ENCODE data around the gene STK40.

The STK40 gene

GRCh38 chr1:36320291-36320761 lies 65.4 kb downstream of the STK40 start:
- H3K4me1 ChIP-seq (ENCODE audit: control extremely low read depth in 1 of 4, control insufficient read depth in 4 of 4, insufficient read depth in 4 of 4, low read length in 3 of 4) = peaks cover 4 to 43% (median 40%) of the 10 kb centered on the region in 4 experiments
- CTCF ChIA-PET = interaction anchor here (1.0 kb wide), 1 partner anchor 31 kb away, joined by 3 read pairs; no protein-coding TSS in a partner anchor
- H3K9me3 ChIP-seq (ENCODE audit: control extremely low read depth in 1 of 5, control insufficient read depth in 4 of 5, insufficient read depth in 2 of 5, low read depth in 1 of 5, low read length in 4 of 5) = no peaks in the 10 kb centered on the region
- DNase-seq = peak; percentile 55 to 90 (median 86)
- no peaks in the 10 kb centered on the region for H3K27me3 ChIP-seq (replicated peaks in 2 of 5; ENCODE audit: control insufficient read depth in 4 of 5, insufficient read depth in 5 of 5, low read length in 4 of 5)
- WGBS (ENCODE audit: insufficient coverage) = 4% methylated on average over 3 of the region's 16 CpGs
- POLR2A ChIA-PET = interaction anchor here (1.1 to 1.2 kb wide), 2 partner anchors 14 to 30 kb away, joined by 3 to 4 read pairs; partner anchors contain the start of gene SH3D21
- H3K36me3 ChIP-seq (ENCODE audit: control insufficient read depth in 4 of 4, insufficient read depth in 4 of 4, low read length in 3 of 4) = peaks cover 0 to 16% (median 1%) of the 10 kb centered on the region in 4 experiments
- H3K4me3 ChIP-seq (ENCODE audit: control insufficient read depth in 1 of 7, extremely low read depth in 1 of 7, insufficient read depth in 4 of 7, low read depth in 2 of 7, low read length in 6 of 7) = peak overlapping the region in 6 of 7 experiments; percentile 35 to 86 (median 70)
- H3K27ac ChIP-seq (ENCODE audit: insufficient read depth in 1 of 2, low read depth in 1 of 2, low read length in 2 of 2, poor library complexity in 1 of 2, severe bottlenecking in 2 of 2) = peak overlapping the region in 1 of 2 experiments; percentile 43

GRCh38 chr1:36309397-36309796 lies 76.3 kb downstream of the STK40 start:
- ChIA-PET POLR2A (no interaction called here), CTCF (interaction anchor here (0.8 to 3.5 kb wide), 3 partner anchors 9 to 59 kb away, joined by 3 to 10 read pairs (median 9); no protein-coding TSS in a partner anchor)
- Histone ChIP-seq H3K9me3 (ENCODE audit: control extremely low read depth in 1 of 5, control insufficient read depth in 4 of 5, insufficient read depth in 2 of 5, low read depth in 1 of 5, low read length in 4 of 5) (no peaks in the 10 kb centered on the region), H3K4me3 (ENCODE audit: control insufficient read depth in 1 of 7, extremely low read depth in 1 of 7, insufficient read depth in 4 of 7, low read depth in 2 of 7, low read length in 6 of 7) (no peak overlapping the region), H3K36me3 (ENCODE audit: control insufficient read depth in 4 of 4, insufficient read depth in 4 of 4, low read length in 3 of 4) (peaks cover 0 to 8% (median 0%) of the 10 kb centered on the region in 4 experiments), H3K27ac (ENCODE audit: insufficient read depth in 1 of 2, low read depth in 1 of 2, low read length in 2 of 2, poor library complexity in 1 of 2, severe bottlenecking in 2 of 2) (no peak overlapping the region), H3K4me1 (ENCODE audit: control extremely low read depth in 1 of 4, control insufficient read depth in 4 of 4, insufficient read depth in 4 of 4, low read length in 3 of 4) (peaks cover 0 to 36% (median 29%) of the 10 kb centered on the region in 4 experiments), H3K27me3 (replicated peaks in 2 of 5; ENCODE audit: control insufficient read depth in 4 of 5, insufficient read depth in 5 of 5, low read length in 4 of 5) (no peaks in the 10 kb centered on the region)
- 96% methylated on average over 3 of the region's 7 CpGs for WGBS (ENCODE audit: insufficient coverage)
- DNase-seq = no peak

GRCh38 chr1:36307601-36308330 lies 78.0 kb downstream of the STK40 start:
- CTCF ChIA-PET = interaction anchor here (1.0 to 3.5 kb wide), 5 partner anchors 7 to 60 kb away, joined by 3 to 10 read pairs (median 5); no protein-coding TSS in a partner anchor
- POLR2A ChIA-PET = interaction anchor here (1.5 kb wide), 2 partner anchors 12 to 159 kb away, joined by 3 to 4 read pairs; partner anchors contain the start of gene TRAPPC3
- no peak for DNase-seq
- Histone ChIP-seq H3K4me1 (ENCODE audit: control extremely low read depth in 1 of 4, control insufficient read depth in 4 of 4, insufficient read depth in 4 of 4, low read length in 3 of 4) (peaks cover 0 to 50% (median 37%) of the 10 kb centered on the region in 4 experiments), H3K36me3 (ENCODE audit: control insufficient read depth in 4 of 4, insufficient read depth in 4 of 4, low read length in 3 of 4) (peaks cover 0 to 21% (median 7%) of the 10 kb centered on the region in 4 experiments), H3K9me3 (ENCODE audit: control extremely low read depth in 1 of 5, control insufficient read depth in 4 of 5, insufficient read depth in 2 of 5, low read depth in 1 of 5, low read length in 4 of 5) (no peaks in the 10 kb centered on the region), H3K27ac (ENCODE audit: insufficient read depth in 1 of 2, low read depth in 1 of 2, low read length in 2 of 2, poor library complexity in 1 of 2, severe bottlenecking in 2 of 2) (peak overlapping the region in 1 of 2 experiments; percentile 34), H3K27me3 (replicated peaks in 2 of 5; ENCODE audit: control insufficient read depth in 4 of 5, insufficient read depth in 5 of 5, low read length in 4 of 5) (no peaks in the 10 kb centered on the region), H3K4me3 (ENCODE audit: control insufficient read depth in 1 of 7, extremely low read depth in 1 of 7, insufficient read depth in 4 of 7, low read depth in 2 of 7, low read length in 6 of 7) (peak overlapping the region in 5 of 7 experiments; percentile 42 to 76 (median 75))
- WGBS (ENCODE audit: insufficient coverage) = 90% methylated on average over 9 of the region's 10 CpGs

GRCh38 chr1:36306902-36307456 lies 78.7 kb downstream of the STK40 start:
- under 1% methylated on average over 26 of the region's 46 CpGs for WGBS (ENCODE audit: insufficient coverage)
- peaks cover 0 to 55% (median 37%) of the 10 kb centered on the region in 4 experiments for H3K4me1 ChIP-seq (ENCODE audit: control extremely low read depth in 1 of 4, control insufficient read depth in 4 of 4, insufficient read depth in 4 of 4, low read length in 3 of 4)
- H3K27me3 ChIP-seq (replicated peaks in 2 of 5; ENCODE audit: control insufficient read depth in 4 of 5, insufficient read depth in 5 of 5, low read length in 4 of 5) = no peaks in the 10 kb centered on the region
- H3K27ac ChIP-seq (ENCODE audit: insufficient read depth in 1 of 2, low read depth in 1 of 2, low read length in 2 of 2, poor library complexity in 1 of 2, severe bottlenecking in 2 of 2) = peak overlapping the region in 1 of 2 experiments; percentile 34
- H3K36me3 ChIP-seq (ENCODE audit: control insufficient read depth in 4 of 4, insufficient read depth in 4 of 4, low read length in 3 of 4) = peaks cover 5 to 29% (median 14%) of the 10 kb centered on the region in 4 experiments
- no peaks in the 10 kb centered on the region for H3K9me3 ChIP-seq (ENCODE audit: control extremely low read depth in 1 of 5, control insufficient read depth in 4 of 5, insufficient read depth in 2 of 5, low read depth in 1 of 5, low read length in 4 of 5)
- DNase-seq = peak; percentile 88 to 94 (median 93)
- ChIA-PET CTCF (interaction anchor here (1.0 to 3.5 kb wide), 5 partner anchors 9 to 59 kb away, joined by 3 to 9 read pairs (median 5); no protein-coding TSS in a partner anchor), POLR2A (interaction anchor here (1.5 kb wide), 2 partner anchors 13 to 158 kb away, joined by 3 to 4 read pairs; partner anchors contain the start of gene TRAPPC3)
- peak overlapping the region; percentile 42 to 76 (median 72) for H3K4me3 ChIP-seq (ENCODE audit: control insufficient read depth in 1 of 7, extremely low read depth in 1 of 7, insufficient read depth in 4 of 7, low read depth in 2 of 7, low read length in 6 of 7)

GRCh38 chr1:36306210-36306901 lies 79.4 kb downstream of the STK40 start, which contains the start of gene SH3D21:
Gene SH3D21, plus strand, starts transcription at chr1:36306368. Its CDS starts 53 bp downstream, at chr1:36306421.
- H3K27ac ChIP-seq (ENCODE audit: insufficient read depth in 1 of 2, low read depth in 1 of 2, low read length in 2 of 2, poor library complexity in 1 of 2, severe bottlenecking in 2 of 2) = peak within 1 kb of the TSS in 1 of 2 experiments; percentile 34
- 4% methylated on average over 62 of the region's 65 CpGs for WGBS (ENCODE audit: insufficient coverage)
- H3K9me3 ChIP-seq (ENCODE audit: control extremely low read depth in 1 of 5, control insufficient read depth in 4 of 5, insufficient read depth in 2 of 5, low read depth in 1 of 5, low read length in 4 of 5) = no peaks in the 10 kb centered on the region
- peak in 1 of 3 donors; percentile 29 for DNase-seq
- peaks cover 10 to 35% (median 21%) of the 10 kb centered on the region in 4 experiments for H3K36me3 ChIP-seq (ENCODE audit: control insufficient read depth in 4 of 4, insufficient read depth in 4 of 4, low read length in 3 of 4)
- H3K4me1 ChIP-seq (ENCODE audit: control extremely low read depth in 1 of 4, control insufficient read depth in 4 of 4, insufficient read depth in 4 of 4, low read length in 3 of 4) = peaks cover 0 to 55% (median 37%) of the 10 kb centered on the region in 4 experiments
- ChIA-PET CTCF (interaction anchor here (0.5 to 3.5 kb wide), 8 partner anchors 8 to 62 kb away, joined by 3 to 9 read pairs (median 3); no protein-coding TSS in a partner anchor), POLR2A (interaction anchor here (1.5 kb wide), 2 partner anchors 13 to 157 kb away, joined by 3 to 4 read pairs; partner anchors contain the start of gene TRAPPC3)
- H3K4me3 ChIP-seq (ENCODE audit: control insufficient read depth in 1 of 7, extremely low read depth in 1 of 7, insufficient read depth in 4 of 7, low read depth in 2 of 7, low read length in 6 of 7) = peak within 1 kb of the TSS; percentile 42 to 76 (median 72)
- H3K27me3 ChIP-seq (replicated peaks in 2 of 5; ENCODE audit: control insufficient read depth in 4 of 5, insufficient read depth in 5 of 5, low read length in 4 of 5) = no peaks in the 10 kb centered on the region

GRCh38 chr1:36305915-36306209 lies 79.9 kb downstream of the STK40 start:
- DNase-seq = no peak
- POLR2A ChIA-PET = interaction anchor here (1.5 kb wide), 2 partner anchors 14 to 157 kb away, joined by 3 to 4 read pairs; partner anchors contain the start of gene TRAPPC3
- no CpG with 5 or more reads among the region's 7 CpGs for WGBS (ENCODE audit: insufficient coverage)
- Histone ChIP-seq H3K27me3 (replicated peaks in 2 of 5; ENCODE audit: control insufficient read depth in 4 of 5, insufficient read depth in 5 of 5, low read length in 4 of 5) (no peaks in the 10 kb centered on the region), H3K9me3 (ENCODE audit: control extremely low read depth in 1 of 5, control insufficient read depth in 4 of 5, insufficient read depth in 2 of 5, low read depth in 1 of 5, low read length in 4 of 5) (no peaks in the 10 kb centered on the region), H3K4me3 (ENCODE audit: control insufficient read depth in 1 of 7, extremely low read depth in 1 of 7, insufficient read depth in 4 of 7, low read depth in 2 of 7, low read length in 6 of 7) (peak overlapping the region in 3 of 7 experiments; percentile 42 to 76 (median 75)), H3K36me3 (ENCODE audit: control insufficient read depth in 4 of 4, insufficient read depth in 4 of 4, low read length in 3 of 4) (peaks cover 10 to 40% (median 26%) of the 10 kb centered on the region in 4 experiments), H3K27ac (ENCODE audit: insufficient read depth in 1 of 2, low read depth in 1 of 2, low read length in 2 of 2, poor library complexity in 1 of 2, severe bottlenecking in 2 of 2) (no peak overlapping the region), H3K4me1 (ENCODE audit: control extremely low read depth in 1 of 4, control insufficient read depth in 4 of 4, insufficient read depth in 4 of 4, low read length in 3 of 4) (peaks cover 0 to 55% (median 37%) of the 10 kb centered on the region in 4 experiments)
- CTCF ChIA-PET = interaction anchor here (0.5 to 3.5 kb wide), 5 partner anchors 11 to 62 kb away, joined by 3 to 9 read pairs (median 3); no protein-coding TSS in a partner anchor
